Measurements from ENCODE around the gene HRNR.

HRNR gene

GRCh38 chr1:152188673-152189591, 35.1 kb downstream of the HRNR start:
- peak; percentile 73 to 76 for DNase-seq

DNA sequence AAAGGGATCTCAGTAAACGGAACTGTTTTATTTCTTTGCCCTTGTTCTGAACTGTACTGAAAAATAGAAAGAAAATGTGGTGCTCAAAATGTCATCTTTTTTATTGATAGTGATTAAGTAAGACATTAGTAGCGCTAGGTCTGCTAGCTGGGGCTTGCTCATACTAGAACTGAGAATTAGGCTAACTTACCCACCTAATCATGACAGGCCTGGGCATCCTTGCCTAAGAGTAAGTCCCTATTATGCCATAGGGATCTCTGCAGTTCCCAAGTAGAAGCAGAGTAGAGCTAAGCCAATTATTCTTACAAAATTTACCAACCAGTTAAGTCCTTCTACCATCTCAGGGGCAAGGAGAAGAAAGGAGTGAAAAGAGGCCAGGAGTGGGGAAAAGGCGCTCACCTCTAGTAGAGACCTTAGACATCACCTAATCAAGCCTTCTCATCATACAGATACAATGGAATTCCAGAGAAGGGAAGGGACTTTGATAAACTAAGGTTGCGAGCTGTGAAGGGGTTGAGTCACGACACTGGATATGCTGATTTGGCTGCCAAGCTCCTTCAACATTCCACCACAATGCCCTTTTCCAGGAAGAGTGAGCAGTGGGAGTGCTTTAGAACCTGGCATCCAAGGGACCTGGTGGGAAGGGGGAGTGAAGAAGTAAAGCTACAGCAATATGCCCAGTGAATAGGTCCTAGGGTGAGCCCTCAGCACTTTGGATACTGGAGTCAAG, 37.3 kb downstream of the HRNR start:
- DNase-seq = no peak

GRCh38 chr1:152185544-152186391, 38.2 kb downstream of the HRNR start:
- DNase-seq = peak; percentile 77 to 86

GRCh38 chr1:152182944-152183361, 41.0 kb downstream of the HRNR start:
- DNase-seq = no peak

DNA sequence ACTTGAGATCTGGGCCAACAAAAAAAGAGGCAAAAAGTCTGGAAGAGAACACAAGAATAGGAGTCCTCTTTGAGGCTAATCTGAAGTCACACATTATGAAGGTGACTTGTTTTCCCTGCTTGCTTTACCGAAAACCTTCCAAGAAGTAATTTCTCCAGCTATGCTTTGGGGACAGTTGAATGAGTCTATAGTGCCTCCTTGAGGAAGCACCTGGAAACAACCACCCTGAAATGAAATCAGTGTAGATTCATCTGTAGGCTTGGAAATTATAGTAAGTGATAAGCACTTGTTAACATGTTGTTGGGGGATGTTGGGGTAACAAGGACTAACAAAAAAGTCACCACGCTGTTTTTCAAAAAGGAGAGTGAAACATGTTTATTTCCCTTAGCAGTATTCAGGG, 41.6 kb downstream of the HRNR start:
- peak in 1 of 2 experiments; percentile 11 for DNase-seq

- no peak for DNase-seq
These were observed 44.4 kb downstream of the HRNR start for GRCh38 chr1:152179566-152179965.

GRCh38 chr1:152170287-152170905, 53.6 kb downstream of the HRNR start:
- DNase-seq = no peak

GRCh38 chr1:152169366-152170025, 54.5 kb downstream of the HRNR start:
- no peak for DNase-seq

- DNase-seq = no peak
These were observed 55.5 kb downstream of the HRNR start for GRCh38 chr1:152168535-152168868.

DNA sequence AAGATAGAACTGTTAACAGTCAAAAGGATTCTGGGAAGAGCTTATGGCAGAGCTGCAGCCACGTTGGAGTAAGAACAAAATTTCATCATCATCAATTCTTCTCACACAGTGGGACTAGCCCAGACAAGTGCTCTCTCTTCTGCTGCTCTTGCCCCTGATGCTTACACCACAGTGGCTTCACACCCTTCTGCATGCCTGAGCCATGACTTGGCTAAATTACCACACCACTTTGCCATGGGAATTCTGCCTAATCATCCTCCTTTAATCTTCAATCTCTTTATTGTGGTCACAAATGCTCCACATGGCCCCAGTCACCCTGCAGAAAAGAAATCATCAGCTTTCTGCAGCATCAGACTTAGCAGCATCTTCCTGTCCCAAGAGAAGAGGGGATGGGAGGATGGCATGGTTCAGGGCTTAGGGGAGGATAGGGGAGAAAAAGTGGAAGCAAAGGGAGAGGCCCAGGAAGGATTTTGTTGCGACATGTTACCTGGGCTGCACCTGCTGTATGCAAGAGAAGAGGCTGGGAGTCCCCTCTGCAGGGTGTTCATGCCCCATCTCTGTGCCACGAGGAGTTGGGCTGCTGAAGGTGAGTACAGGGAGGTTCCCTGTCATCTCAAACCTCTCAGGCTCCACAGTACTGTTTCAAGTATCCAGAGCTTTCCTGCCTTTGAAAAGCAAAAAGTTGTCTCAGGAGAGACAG, 56.0 kb downstream of the HRNR start:
- no peak for DNase-seq

- DNase-seq = no peak
These were observed 57.0 kb downstream of the HRNR start for GRCh38 chr1:152166966-152167365.

DNA sequence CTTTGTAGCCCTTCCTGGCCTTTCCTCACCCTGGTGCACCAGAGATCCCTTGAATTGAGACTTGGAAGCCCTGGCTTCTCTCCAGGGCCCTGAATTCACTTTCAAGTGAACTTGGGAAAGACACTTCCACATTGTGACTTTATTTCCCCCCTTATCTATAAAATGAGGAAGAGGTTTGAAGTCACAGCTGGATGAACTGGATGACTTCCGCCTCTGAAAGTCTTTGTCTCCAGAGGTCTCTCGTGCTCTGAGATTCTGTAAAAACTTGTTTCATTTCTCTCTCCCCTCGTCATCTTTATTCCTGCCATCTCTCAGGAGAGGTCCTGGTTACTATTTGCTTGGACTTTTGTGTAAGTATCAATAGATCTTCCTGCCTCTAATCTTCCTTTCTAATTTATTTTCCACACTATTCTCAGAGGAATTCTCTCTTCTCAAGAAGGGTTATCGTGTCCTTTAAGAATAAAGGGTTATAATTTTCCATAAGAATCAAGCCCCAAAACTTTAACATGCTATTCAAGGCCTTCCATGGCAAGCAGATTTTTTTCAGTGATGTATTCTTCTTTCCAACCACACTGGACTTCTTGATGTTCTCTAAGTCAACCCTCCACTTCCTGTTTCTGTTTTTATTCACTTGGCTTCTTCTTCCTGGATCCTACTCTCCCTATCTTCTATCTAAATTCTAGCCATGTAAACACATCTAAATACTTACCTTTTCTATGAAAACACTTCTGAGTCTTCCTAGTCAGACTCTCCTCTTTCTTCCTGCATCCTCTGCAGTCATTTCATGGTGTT, 58.5 kb downstream of the HRNR start:
- DNase-seq = peak; percentile 2 to 28

- no peak for DNase-seq
These were observed 59.4 kb downstream of the HRNR start for GRCh38 chr1:152164517-152165136.

DNA sequence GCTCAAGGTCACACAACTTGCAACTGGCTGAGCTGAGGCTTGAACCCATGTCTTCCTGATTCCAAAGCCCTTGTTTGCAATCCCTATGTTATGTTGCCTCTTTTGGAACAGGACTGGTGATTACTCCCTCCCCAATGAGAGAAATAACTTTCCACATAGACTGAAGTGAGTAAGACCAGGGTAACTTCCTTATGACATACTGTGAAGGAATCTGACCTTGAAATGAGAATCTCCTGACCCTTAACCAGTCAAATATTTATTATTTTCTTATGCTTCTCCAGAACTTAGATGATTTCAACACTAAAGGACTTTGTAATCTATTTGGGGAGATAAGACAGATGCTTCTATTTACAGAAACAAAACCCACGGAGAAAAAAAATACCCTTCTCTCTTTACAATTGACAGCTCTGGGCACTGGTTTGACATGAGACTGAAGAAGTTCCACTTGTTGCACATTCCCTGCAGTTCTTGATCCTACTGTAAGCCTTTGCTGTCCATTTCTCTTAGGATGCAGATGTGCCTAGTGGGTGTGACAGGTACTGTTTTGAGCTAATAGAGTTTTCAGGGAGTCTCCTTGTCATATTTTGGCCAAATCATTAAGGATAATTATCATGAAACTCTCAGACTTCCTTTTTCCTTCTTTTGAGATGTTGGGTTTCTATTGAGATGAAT, 61.1 kb downstream of the HRNR start:
- no peak for DNase-seq
